Stimulated activated CD8-positive, alpha-beta memory T cell treated with anti-CD3 and anti-CD28 coated beads, Interleukin-2, amount 100 ng/mL, for 48 hours (primary cell): ENCODE data around the gene SLC25A34.

Experiments used
- DNase-seq, 2 donors: peaks; one replicate each; pipeline ENCODE4 v3.0.0-alpha.2; 2020; ENCODE audit warnings: low read depth in 2 of 2

Gene SLC25A34

GRCh38 chr1:15733218-15733725, 2.8 kb upstream of the SLC25A34 start:
- no peak for DNase-seq

DNA sequence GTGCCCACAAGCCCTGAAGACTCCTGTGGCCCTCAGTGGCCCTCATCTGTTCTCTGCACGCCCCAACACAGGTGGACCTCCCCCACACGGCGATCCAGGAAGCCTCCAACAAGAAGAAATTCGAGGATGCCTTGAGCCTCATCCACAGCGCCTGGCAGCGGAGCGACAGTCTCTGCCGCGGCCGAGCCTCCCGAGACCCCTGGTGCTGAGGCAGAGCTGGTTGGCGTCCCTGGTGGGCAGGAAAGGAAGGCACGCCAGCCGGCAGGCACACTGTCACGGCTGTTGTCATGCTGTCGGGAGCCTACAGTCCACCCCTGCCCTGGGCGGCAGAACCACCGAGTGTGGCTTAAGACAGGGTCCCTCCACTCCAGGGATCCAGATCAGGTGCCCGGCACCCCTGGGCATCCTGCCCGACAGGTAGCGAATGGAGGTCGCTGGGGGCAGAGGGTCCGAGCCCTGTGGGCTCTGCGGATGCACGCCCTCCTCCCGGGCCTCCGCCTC, 2.3 kb upstream of the SLC25A34 start:
- no peak for DNase-seq

GRCh38 chr1:15734296-15734695, 1.8 kb upstream of the SLC25A34 start:
- DNase-seq = no peak

DNA sequence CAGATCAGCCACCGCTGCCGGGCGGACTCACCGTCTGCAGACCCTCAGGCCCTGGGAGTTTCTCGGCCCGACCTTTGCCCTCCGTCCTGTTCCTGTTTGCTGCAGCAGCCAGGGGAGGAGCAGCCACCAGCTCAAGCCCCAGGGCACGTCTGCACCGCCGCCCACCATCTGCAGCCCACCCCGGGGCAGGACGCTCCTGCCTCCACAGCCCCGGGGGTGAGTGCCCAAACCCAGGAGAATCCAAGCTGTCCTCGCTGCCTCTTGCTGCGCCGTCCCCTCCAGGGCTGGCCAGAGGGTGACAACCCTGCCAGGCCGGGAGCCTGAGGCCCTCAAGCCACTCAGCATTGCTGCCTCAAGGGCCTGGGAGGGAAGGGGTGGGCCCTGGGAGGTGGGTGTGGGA, 1.2 kb upstream of the SLC25A34 start:
- no peak for DNase-seq

DNA sequence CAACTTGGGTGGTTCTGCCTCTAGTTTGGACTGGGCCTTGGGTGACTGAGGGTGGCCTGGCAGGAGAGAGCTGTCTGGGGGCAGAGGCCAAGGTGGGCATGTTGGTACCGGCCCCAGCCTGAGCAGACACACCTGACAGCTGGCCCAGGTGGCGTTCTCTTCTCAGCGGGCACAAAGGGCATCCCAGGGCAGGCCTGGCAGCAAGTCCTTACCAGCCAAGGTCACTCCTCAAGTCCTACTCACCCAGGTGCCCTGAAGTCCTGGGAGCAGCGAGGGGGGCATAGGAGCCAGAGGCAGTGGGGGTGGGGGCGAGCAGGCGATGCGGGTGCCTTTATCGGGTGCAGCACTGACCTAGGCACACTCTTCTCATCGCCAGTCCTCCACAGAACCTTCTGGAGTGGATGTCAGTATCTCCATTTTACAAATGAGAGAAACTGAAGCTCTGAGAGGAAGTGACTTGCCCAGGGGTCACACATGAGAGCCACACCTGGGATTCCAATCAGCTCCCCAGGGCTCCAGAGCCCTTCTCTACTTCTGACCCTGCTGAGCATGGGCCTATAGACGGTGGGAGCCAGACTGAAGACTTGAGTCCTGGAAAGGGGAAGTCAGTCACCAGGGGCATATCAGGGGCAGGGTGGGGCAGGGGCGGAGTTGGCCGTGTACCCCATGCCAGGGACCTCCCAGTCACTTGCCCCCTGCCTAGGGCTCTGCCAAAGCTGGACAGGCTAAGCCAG, 587 bp upstream of the SLC25A34 start:
- DNase-seq = no peak

- DNase-seq = no peak
Measured at GRCh38 chr1:15736892-15737261, 819 bp downstream of the SLC25A34 start.

DNA sequence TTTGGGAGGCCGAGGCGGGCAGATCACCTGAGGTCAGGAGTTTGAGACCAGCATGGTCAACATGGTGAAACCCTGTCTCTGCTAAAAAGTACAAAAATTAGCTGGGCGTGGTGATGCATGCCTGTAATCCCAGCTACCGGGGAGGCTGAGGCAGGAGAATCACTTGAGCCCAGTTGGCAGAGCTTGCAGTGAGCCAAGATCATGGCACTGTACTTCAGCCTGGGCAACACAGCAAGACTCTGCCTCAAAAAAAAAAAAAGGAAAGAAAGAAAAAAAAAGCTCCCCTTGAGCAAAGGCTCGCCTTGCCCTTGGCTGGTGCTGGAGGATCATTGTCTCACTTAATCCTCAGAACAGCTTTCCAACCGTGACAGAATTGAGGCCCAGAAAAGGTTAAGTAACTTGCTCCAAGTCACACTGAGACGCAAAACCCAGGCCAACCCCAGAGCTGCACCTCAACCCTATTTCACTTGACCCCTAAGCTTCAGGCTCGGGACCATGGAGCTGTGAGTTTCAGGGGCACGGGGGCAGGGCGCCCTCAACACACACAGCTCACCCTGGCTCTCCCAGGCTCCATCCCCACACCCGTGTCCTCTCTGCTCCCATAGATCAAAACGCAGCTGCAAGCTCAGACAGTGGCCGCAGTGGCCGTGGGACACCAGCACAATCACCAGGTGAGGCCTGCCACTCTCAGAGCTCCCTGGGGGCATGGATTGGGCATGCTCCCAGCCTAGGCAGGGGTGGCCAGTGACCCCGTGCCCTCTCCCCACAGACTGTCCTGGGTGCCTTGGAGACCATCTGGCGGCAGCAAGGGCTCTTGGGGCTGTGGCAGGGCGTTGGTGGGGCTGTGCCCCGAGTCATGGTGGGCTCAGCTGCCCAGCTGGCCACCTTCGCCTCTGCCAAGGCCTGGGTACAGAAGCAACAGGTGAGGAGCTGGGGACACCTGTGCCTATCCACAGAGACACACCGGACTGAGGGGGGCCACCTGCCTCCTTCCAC, 1.6 kb downstream of the SLC25A34 start:
- DNase-seq = no peak

GRCh38 chr1:15738416-15739113, 2.5 kb downstream of the SLC25A34 start:
- DNase-seq = no peak

DNA sequence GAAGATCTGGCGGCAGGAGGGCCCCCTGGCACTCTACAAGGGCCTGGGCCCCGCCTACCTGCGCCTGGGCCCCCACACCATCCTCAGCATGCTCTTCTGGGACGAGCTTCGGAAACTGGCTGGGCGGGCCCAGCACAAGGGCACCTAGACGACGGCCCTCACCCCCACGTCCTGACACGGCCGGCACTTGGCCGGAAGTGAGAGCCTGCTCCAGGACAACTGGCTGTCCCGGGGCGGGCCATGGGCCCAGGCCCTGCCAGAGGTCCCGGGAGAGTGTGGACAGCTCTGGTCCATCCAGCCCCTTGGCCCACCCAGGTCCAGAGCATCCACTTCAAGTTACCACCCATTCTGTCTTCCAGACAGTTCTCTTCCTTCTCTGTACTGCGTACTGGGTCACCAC, 3.2 kb downstream of the SLC25A34 start:
- DNase-seq = no peak

DNA sequence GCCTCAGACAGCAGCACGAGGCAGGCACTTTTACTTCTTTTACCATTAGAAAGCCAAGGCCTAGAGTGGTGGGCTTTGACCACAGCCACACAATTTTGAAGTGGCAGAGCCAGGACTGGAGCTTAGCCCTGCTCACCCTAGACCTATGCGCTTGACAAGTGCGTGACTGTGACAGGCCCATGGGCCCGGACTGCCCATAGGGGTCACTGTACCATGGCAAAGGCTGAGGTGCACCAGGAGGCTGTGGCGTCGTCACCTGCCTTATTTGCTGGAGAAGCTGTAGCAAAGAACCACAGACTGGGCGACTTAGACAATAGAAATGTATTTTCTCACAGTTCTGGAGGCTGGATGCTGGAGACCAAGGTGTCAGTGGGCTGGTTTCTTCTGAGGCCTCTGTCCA, 3.7 kb downstream of the SLC25A34 start:
- DNase-seq = no peak

- DNase-seq = peak; percentile 51 to 53
Measured at GRCh38 chr1:15740924-15741850, 5.1 kb downstream of the SLC25A34 start.

GRCh38 chr1:15742339-15742801, 6.3 kb downstream of the SLC25A34 start, which contains the start of gene TMEM82:
TMEM82 (plus strand) TSS chr1:15742499; CDS start chr1:15742560, 61 bp downstream.
- no peak for DNase-seq

GRCh38 chr1:15744122-15744679, 8.1 kb downstream of the SLC25A34 start:
- DNase-seq = no peak

- DNase-seq = no peak
Measured at GRCh38 chr1:15747378-15747777, 11.3 kb downstream of the SLC25A34 start.

DNA sequence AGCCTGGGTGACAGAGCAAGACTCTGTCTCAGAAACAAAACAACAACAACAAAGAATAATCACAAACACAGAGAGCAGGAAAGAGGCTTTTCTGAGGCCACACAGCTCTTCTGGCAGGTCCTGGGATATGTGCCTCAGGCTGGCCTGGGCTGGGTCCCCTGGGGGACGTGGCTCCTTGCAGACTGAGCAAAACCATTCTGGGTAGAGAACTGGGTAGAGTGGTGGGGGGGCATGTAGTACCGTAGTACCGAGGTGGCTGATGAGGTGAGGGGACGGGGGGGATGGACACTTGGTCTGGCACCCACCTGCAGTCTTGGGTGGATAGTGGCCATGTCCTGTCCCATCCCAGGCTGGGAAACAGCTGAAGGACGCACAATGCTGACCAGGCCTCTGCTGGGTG, 12.2 kb downstream of the SLC25A34 start:
- DNase-seq = no peak

DNA sequence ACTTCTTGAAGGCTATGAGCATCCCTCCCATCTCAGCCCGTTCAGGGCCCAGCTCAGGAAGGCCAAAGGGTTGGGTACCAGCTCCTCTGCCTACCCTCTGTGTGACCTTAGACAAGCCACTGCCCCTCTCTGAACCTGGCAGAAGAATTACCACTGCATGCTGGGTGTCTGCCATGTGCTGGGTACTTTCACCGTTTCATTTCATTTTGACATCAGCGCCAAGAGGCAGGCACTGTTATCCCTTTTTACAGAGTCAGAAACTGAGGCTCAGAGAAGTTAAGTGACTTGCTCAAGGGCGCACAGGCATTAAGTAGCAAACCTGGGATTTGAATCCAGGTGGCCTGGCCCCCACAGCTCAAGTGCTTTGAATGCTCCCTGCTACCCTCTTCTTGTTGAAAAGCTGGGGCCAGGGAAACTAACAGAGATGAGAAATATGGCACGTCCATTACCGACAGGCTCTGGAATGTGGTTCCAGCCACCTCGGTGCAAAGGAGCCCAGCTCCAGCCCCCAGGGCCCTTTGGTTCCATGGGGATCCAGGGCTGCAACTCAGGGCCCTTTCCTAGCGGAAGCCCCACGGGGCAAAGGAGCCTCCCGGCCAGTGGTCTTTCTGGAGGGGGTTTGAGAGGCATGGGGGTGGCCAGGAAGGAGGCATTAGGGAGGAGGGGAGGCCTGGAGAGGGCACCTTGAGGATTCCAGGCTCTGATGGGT, 12.8 kb downstream of the SLC25A34 start:
- DNase-seq = no peak

- no peak for DNase-seq
Measured at GRCh38 chr1:15749399-15750291, 13.6 kb downstream of the SLC25A34 start.

GRCh38 chr1:15750924-15751323, 14.9 kb downstream of the SLC25A34 start:
- no peak for DNase-seq

GRCh38 chr1:15751717-15752116, 15.7 kb downstream of the SLC25A34 start:
- DNase-seq = no peak
